HepG2 (cell line): ENCODE data around the gene GINM1. TPM values are rescaled to one million over a fixed set of nuclear protein-coding genes. Genes with fewer than 3 reads are reported as not detected.
A peak's percentile ranks its signal among the peaks of the same experiment; 100 is the strongest.

ENCODE experiments used
- ATAC-seq: fragments of 200-7000 bp; cut with Tn5 transposase; 3 replicates; pipeline ENCODE4 v1.9.1; 2020; ENCODE audit warnings: mild to moderate bottlenecking, moderate library complexity
- BruUV-seq: library from RNA; stranded (reverse); fragments of 400-500 nt; replicated peaks from 2 replicates; lab custom pipeline; 2021; lab: Mats Ljungman, UMichigan
- CTCF ChIA-PET: fragments of 300-600 bp; formaldehyde crosslinking; extraction: SDS; loops from one replicate; lab custom pipeline; 2021; ENCODE audit warnings: low total read pairs, inconsistent platforms, low intra/inter-chr PET ratio; lab: Yijun Ruan, JAX
- POLR2A ChIA-PET: fragments of 350-600 bp; sonication (Branson Sonifier 250); formaldehyde crosslinking; loops from one replicate; lab custom pipeline; 2020; ENCODE audit warnings: antibody characterized with exemption, inconsistent platforms; lab: Yijun Ruan, JAX
- DNase-seq: peaks from one replicate; pipeline ENCODE4 v3.0.0-alpha.2; 2015; ENCODE audit warnings: low spot score
- FAIRE-seq: peaks from 3 replicates; lab custom pipeline; 2011; peaks lifted over from hg19 to GRCh38; lab: Jason Lieb, UNC
- H2AFZ ChIP-seq: one replicate; pipeline ENCODE4 v1.6.1; 2011; ENCODE audit warnings: low read length, inconsistent platforms
- H3K27ac ChIP-seq: fragments of 300-600 bp; 3 replicates; pipeline ENCODE4 v1.8.0; 2011; ENCODE audit warnings: mixed run types, mild to moderate bottlenecking, mixed read lengths, low read length, inconsistent platforms; ENCODE audit not compliant: insufficient read depth; ENCODE audit errors: extremely low read length
- H3K27me3 ChIP-seq, 2 experiments: fragments of 200-600 bp in 1 of 2; 2 replicates in 1 of 2; 3 replicates in 1 of 2; pipeline versions ENCODE4 v1.6.0 to v1.8.0; 2011; ENCODE audit warnings: low read length in 2 of 2, mild to moderate bottlenecking in 2 of 2, moderate library complexity in 2 of 2, inconsistent platforms in 1 of 2; ENCODE audit not compliant: insufficient read depth in 2 of 2, control insufficient read depth in 1 of 2
- H3K36me3 ChIP-seq, 2 experiments: fragments of 200-600 bp in 1 of 2; replicated peaks in 1 of 2; 2 replicates in 1 of 2; 3 replicates in 1 of 2; pipeline versions ENCODE4 v1.5.1 to v1.8.0; 2011; ENCODE audit warnings: low read length in 2 of 2, inconsistent platforms in 1 of 2; ENCODE audit not compliant: insufficient read depth in 2 of 2, control insufficient read depth in 1 of 2
- H3K4me1 ChIP-seq: 2 replicates; pipeline ENCODE4 v1.5.1; 2012; ENCODE audit warnings: low read length, inconsistent platforms; ENCODE audit not compliant: insufficient read depth
- H3K4me2 ChIP-seq: 2 replicates; pipeline ENCODE4 v1.6.0; 2011; ENCODE audit warnings: low read depth, low read length, inconsistent platforms
- H3K4me3 ChIP-seq, 3 experiments: fragments of 200-600 bp in 1 of 3; sonication (generic), shearing (Covaris generic) in 1 of 3; replicated peaks in 1 of 3; 2 replicates each; pipeline ENCODE4 v1.5.1; 2011 to 2016; ENCODE audit warnings: low read length in 3 of 3, inconsistent platforms in 2 of 3, low read depth in 2 of 3, mild to moderate bottlenecking in 2 of 3, control low read depth in 1 of 3, mixed read lengths in 1 of 3; ENCODE audit not compliant: insufficient read depth in 1 of 3
- H3K79me2 ChIP-seq: one replicate; pipeline ENCODE4 v1.6.1; 2011; ENCODE audit warnings: low read length, inconsistent platforms; ENCODE audit not compliant: insufficient read depth
- H3K9ac ChIP-seq: 2 replicates; pipeline ENCODE4 v1.6.0; 2011; ENCODE audit warnings: mild to moderate bottlenecking, low read depth, low read length, inconsistent platforms; ENCODE audit not compliant: insufficient read depth
- H3K9me3 ChIP-seq: 2 replicates; pipeline ENCODE4 v1.5.1; 2012; ENCODE audit warnings: mild to moderate bottlenecking, low read length
- H4K20me1 ChIP-seq: 2 replicates; pipeline ENCODE4 v1.6.0; 2011; ENCODE audit warnings: inconsistent platforms, mild to moderate bottlenecking, low read length, moderate library complexity; ENCODE audit not compliant: insufficient read depth
- AGO1 ChIP-seq: fragments of 200-400 bp; formaldehyde crosslinking; IDR thresholded peaks from 2 replicates; pipeline ENCODE4 v1.6.1; 2017; ENCODE audit warnings: mild to moderate bottlenecking, low read depth, low read length, moderate library complexity; ENCODE audit not compliant: poor library complexity, severe bottlenecking
- CREM ChIP-seq, 2 experiments: sonication (generic) in 1 of 2; formaldehyde crosslinking in 1 of 2; IDR thresholded peaks; 2 replicates each; pipeline versions ENCODE4 v1.4.0 to v1.6.1; 2016 to 2020; ENCODE audit warnings: antibody characterized with exemption in 1 of 2, mild to moderate bottlenecking in 1 of 2, missing genetic modification reagents in 1 of 2
- FOSL1 ChIP-seq: sonication (generic); formaldehyde crosslinking; IDR thresholded peaks from 2 replicates; pipeline ENCODE4 v1.9.0; 2021; ENCODE audit warnings: missing genetic modification reagents, borderline replicate concordance
- HHEX ChIP-seq: IDR thresholded peaks from 2 replicates; pipeline ENCODE4 v1.6.1; 2016; ENCODE audit warnings: control low read depth
- HNF4A ChIP-seq: sonication (generic); formaldehyde crosslinking; IDR thresholded peaks from 2 replicates; pipeline ENCODE4 v1.4.0; 2020; ENCODE audit warnings: missing genetic modification reagents
- HNRNPK ChIP-seq: fragments of 200-400 bp; formaldehyde crosslinking; IDR thresholded peaks from 2 replicates; pipeline ENCODE4 v1.6.1; 2018; ENCODE audit warnings: low read length, low read depth, moderate library complexity, mild to moderate bottlenecking; ENCODE audit not compliant: poor library complexity, severe bottlenecking
- NFRKB ChIP-seq: fragments of 450-650 bp; IDR thresholded peaks from 2 replicates; pipeline ENCODE4 v1.6.1; 2017
- RBAK ChIP-seq: sonication (generic); formaldehyde crosslinking; IDR thresholded peaks from 2 replicates; pipeline ENCODE4 v1.5.1; 2020; ENCODE audit warnings: mild to moderate bottlenecking, missing genetic modification reagents
- REL ChIP-seq: sonication (generic); formaldehyde crosslinking; conservative IDR thresholded peaks from 2 replicates; pipeline ENCODE4 v1.8.0; 2022; ENCODE audit warnings: mild to moderate bottlenecking, missing genetic modification reagents, moderate library complexity
- SNAI1 ChIP-seq: sonication (generic); formaldehyde crosslinking; IDR thresholded peaks from 2 replicates; pipeline ENCODE4 v1.5.0; 2020; ENCODE audit warnings: mild to moderate bottlenecking, missing genetic modification reagents, borderline replicate concordance
- ZFP1 ChIP-seq: IDR thresholded peaks from 2 replicates; pipeline ENCODE4 v1.6.1; 2016
- ZNF292 ChIP-seq: sonication (generic); formaldehyde crosslinking; IDR thresholded peaks from 2 replicates; pipeline ENCODE4 v1.8.1; 2022; ENCODE audit warnings: mild to moderate bottlenecking, low read depth, missing genetic modification reagents, borderline replicate concordance
- ZNF558 ChIP-seq: sonication (generic); formaldehyde crosslinking; IDR thresholded peaks from 2 replicates; pipeline ENCODE4 v1.9.0; 2022; ENCODE audit warnings: mild to moderate bottlenecking, missing genetic modification reagents, borderline replicate concordance
- ZNF670 ChIP-seq: sonication (generic); formaldehyde crosslinking; IDR thresholded peaks from 2 replicates; pipeline ENCODE4 v1.8.0; 2022; ENCODE audit warnings: mild to moderate bottlenecking, missing genetic modification reagents, borderline replicate concordance
- WGBS: methylation state at CpG from one replicate; pipeline ENCODE4 v1.1.6; 2017; ENCODE audit warnings: low lambda C conversion rate; 5-methylcytosine and 5-hydroxymethylcytosine counted together
- in situ Hi-C: cut with HindIII; loops from 2 replicates; pipeline ENCODE4 v1.10.0; 2017; ENCODE audit warnings: low pct_unique_long_range_greater_than_20kb; ENCODE audit not compliant: extremely low pct_ligation_motif_present
- intact Hi-C: fragments of 100-400 bp; cut with micrococcal nuclease; formaldehyde crosslinking; loops from one replicate; pipeline ENCODE4 v1.10.0; 2022; ENCODE audit not compliant: unreplicated experiment
- polyA plus RNA-seq, 8 experiments: library from polyadenylated mRNA; depleted of rRNA in 3 of 8; stranded (reverse) in 7 of 8; unstranded in 1 of 8; fragments of >200 nt; fragmentation: Illumina TruSeq in 4 of 8; extraction: Trizol in 4 of 8; gene quantifications; 2 replicates each; pipeline versions ENCODE4 v1.2.1 to v1.2.3, GENCODE V29; 2011 to 2016; ENCODE audit warnings: low read depth in 4 of 8, missing spikeins in 1 of 8, mixed read lengths in 1 of 8; ENCODE audit not compliant: insufficient read depth in 1 of 8
- total RNA-seq, 5 experiments: library from RNA; depleted of rRNA; stranded (reverse); fragments of >200 nt; fragmentation: Illumina TruSeq; extraction: Trizol; gene quantifications; 2 replicates each; pipeline ENCODE4 v1.2.3, GENCODE V29; 2016; ENCODE audit warnings: low read depth in 1 of 5
- TF ChIP-seq, protein P1 (sequence below): sonication (generic); formaldehyde crosslinking; IDR thresholded peaks from 2 replicates; pipeline ENCODE4 v1.8.0; 2022; ENCODE audit warnings: missing genetic modification reagents, mild to moderate bottlenecking, borderline replicate concordance
- TF ChIP-seq, protein P2 (sequence below): sonication (generic); formaldehyde crosslinking; IDR thresholded peaks from 2 replicates; pipeline ENCODE4 v1.5.0; 2020; ENCODE audit warnings: missing genetic modification reagents

GINM1 gene
- total and polyA plus RNA-seq, 2 of the 13 experiments (the other 11 are each of a cell fraction or from before 2014, with no cell fraction given), result 19.4 to 27.5 TPM

DNA sequence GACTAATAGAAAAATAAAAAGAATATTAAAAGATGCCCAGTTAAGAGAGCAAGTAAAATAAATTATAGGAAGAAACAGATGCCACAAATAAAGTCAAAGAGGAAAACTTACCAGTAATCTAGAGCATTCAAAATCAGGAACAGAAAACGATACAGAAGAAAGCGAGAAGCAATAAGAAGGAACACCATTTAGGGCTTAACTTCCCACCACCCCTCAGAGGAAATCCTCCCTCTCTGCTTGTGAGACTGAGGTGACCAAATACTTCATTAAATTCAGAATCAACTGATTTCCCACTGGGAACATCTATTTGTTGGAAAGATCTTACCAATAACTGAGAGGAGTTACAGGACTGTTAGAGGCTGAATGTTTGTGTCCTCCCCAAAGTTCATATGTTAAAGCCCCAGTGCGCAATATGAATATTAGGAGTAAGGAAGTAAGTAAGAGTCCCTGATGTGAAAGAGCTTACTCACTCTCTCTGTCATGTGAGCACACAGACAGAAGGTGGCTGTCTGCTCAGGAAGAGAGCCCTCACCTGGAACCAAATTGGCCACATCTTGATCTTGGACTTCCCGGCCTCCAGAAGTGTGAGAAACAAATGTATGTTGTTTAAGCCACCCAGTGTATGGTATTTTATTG, 62.8 kb downstream of the GINM1 start:
- Histone ChIP-seq H3K4me3 (no peak overlapping the region), H2AFZ (no peak overlapping the region), H4K20me1 (no peaks in the 10 kb centered on the region), H3K4me1 (no peaks in the 10 kb centered on the region), H3K36me3 (peaks cover 3 to 16% of the 10 kb centered on the region in 2 experiments; a peak in 4 of 5 replicates), H3K9me3 (no peaks in the 10 kb centered on the region), H3K9ac (no peak overlapping the region), H3K27ac (no peak overlapping the region), H3K79me2 (no peaks in the 10 kb centered on the region), H3K27me3 (no peaks in the 10 kb centered on the region), H3K4me2 (no peak overlapping the region)
- TSS peak; percentile 21 for BruUV-seq
- no peak for DNase-seq
- intact Hi-C loops, result no loop called here
- ChIA-PET CTCF (no interaction called here), POLR2A (no interaction called here)
- TF ChIP-seq, protein P1, sequence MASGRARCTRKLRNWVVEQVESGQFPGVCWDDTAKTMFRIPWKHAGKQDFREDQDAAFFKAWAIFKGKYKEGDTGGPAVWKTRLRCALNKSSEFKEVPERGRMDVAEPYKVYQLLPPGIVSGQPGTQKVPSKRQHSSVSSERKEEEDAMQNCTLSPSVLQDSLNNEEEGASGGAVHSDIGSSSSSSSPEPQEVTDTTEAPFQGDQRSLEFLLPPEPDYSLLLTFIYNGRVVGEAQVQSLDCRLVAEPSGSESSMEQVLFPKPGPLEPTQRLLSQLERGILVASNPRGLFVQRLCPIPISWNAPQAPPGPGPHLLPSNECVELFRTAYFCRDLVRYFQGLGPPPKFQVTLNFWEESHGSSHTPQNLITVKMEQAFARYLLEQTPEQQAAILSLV (CRISPR knock-in tag), result no peak
- TF ChIP-seq ZNF558 (CRISPR knock-in tag) (no peak), AGO1 (no peak), CREM (IDR thresholded peaks at IDR 0.05) (no peak), CREM (CRISPR knock-in tag; IDR thresholded peaks at IDR 0.05) (no peak), HNF4A (CRISPR knock-in tag) (no peak), RBAK (CRISPR knock-in tag) (no peak), ZFP1 (CRISPR knock-in tag) (no peak), NFRKB (no peak), HNRNPK (no peak), SNAI1 (CRISPR knock-in tag) (no peak), ZNF670 (no peak), HHEX (CRISPR knock-in tag) (no peak), REL (CRISPR knock-in tag) (no peak), ZNF292 (CRISPR knock-in tag) (no peak), FOSL1 (no peak)
- TF ChIP-seq, protein P2, sequence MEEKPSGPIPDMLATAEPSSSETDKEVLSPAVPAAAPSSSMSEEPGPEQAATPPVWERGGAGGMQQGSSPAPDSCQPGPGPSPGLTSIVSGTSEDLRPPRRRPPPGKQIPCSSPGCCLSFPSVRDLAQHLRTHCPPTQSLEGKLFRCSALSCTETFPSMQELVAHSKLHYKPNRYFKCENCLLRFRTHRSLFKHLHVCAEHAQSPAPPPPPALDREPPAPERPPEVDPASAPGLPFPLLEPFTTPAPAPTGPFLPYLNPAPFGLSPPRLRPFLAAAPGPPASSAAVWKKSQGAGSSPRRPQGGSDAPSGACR, result no peak
- no peak for FAIRE-seq
- ATAC-seq, result no peak
- WGBS, result 97% methylated on average over 4 of the region's 4 CpGs
- in situ Hi-C loops, result no loop called here
